Fibroblast of mammary gland (primary cell): Measurements from ENCODE around the gene CDC42EP4.

ENCODE experiments used
- DNase-seq: peaks from one replicate; pipeline ENCODE4 v3.0.0-alpha.2; 2010; ENCODE audit warnings: low read depth
- H3K4me3 ChIP-seq: 2 replicates; pipeline ENCODE4 v1.5.1; 2011; ENCODE audit warnings: low read depth, mild to moderate bottlenecking, low read length, moderate library complexity; ENCODE audit not compliant: control insufficient read depth
- CTCF ChIP-seq: conservative IDR thresholded peaks from 2 replicates; pipeline ENCODE4 v1.5.1; 2011; ENCODE audit warnings: low read depth, low read length, inconsistent platforms; ENCODE audit not compliant: control insufficient read depth, insufficient read depth

CDC42EP4 gene

GRCh38 chr17:73257516-73257915 lies 54.3 kb downstream of the CDC42EP4 start:
- no peak for DNase-seq
- TF ChIP-seq CTCF, result no peak
- no peak overlapping the region for H3K4me3 ChIP-seq

GRCh38 chr17:73256220-73256619 lies 55.6 kb downstream of the CDC42EP4 start:
- no peak for TF ChIP-seq CTCF
- no peak overlapping the region for H3K4me3 ChIP-seq
- DNase-seq, result no peak

- no peak overlapping the region for H3K4me3 ChIP-seq
- peak; percentile 98 for TF ChIP-seq CTCF
- DNase-seq, result peak; percentile 28
Measured at GRCh38 chr17:73255671-73256181, 56.1 kb downstream of the CDC42EP4 start.

GRCh38 chr17:73251871-73252270 lies 59.9 kb downstream of the CDC42EP4 start:
- no peak for DNase-seq
- no peak for TF ChIP-seq CTCF
- no peak overlapping the region for H3K4me3 ChIP-seq

GRCh38 chr17:73250851-73251640 lies 60.8 kb downstream of the CDC42EP4 start:
- no peak for TF ChIP-seq CTCF
- no peak for DNase-seq
- H3K4me3 ChIP-seq, result no peak overlapping the region

- no peak for DNase-seq
- TF ChIP-seq CTCF, result no peak
- H3K4me3 ChIP-seq, result no peak overlapping the region
Measured at GRCh38 chr17:73249700-73250099, 62.1 kb downstream of the CDC42EP4 start.

GRCh38 chr17:73248532-73248931 lies 63.3 kb downstream of the CDC42EP4 start:
- no peak overlapping the region for H3K4me3 ChIP-seq
- no peak for DNase-seq
- TF ChIP-seq CTCF, result no peak
